HUDEP-2 (cell line): ENCODE results near the gene KDM5B.

ENCODE experiments used
- DNase-seq, 76 experiments: peaks; one replicate each; lab custom pipeline; 2025; ENCODE audit not compliant: unreplicated experiment in 76 of 76; lab: John Stamatoyannopoulos, UW

KDM5B gene

GRCh38 chr1:202815120-202815519 lies 6.9 kb upstream of the KDM5B start:
- no peak for DNase-seq

GRCh38 chr1:202812176-202813026 lies 4.2 kb upstream of the KDM5B start:
- no peak for DNase-seq

- DNase-seq: no peak
Observed at GRCh38 chr1:202811296-202812175, 3.3 kb upstream of the KDM5B start.

GRCh38 chr1:202810615-202811295 lies 2.5 kb upstream of the KDM5B start, which contains the start of gene PCAT6:
Gene PCAT6 (plus strand): TSS chr1:202810954.
- peak in 74 of 76 experiments; percentile 34 to 92 (median 80) for DNase-seq

GRCh38 chr1:202810193-202810614 lies 2.0 kb upstream of the KDM5B start:
- no peak for DNase-seq

GRCh38 chr1:202809597-202810159 lies 1.5 kb upstream of the KDM5B start:
- no peak for DNase-seq

GRCh38 chr1:202807451-202807925 lies 733 bp downstream of the KDM5B start:
- DNase-seq: peak in 39 of 76 experiments; percentile 4 to 53 (median 33)

- DNase-seq: peak in 37 of 76 experiments; percentile 8 to 47 (median 20)
Observed at GRCh38 chr1:202806845-202807450, 1.3 kb downstream of the KDM5B start.

- DNase-seq: peak in 15 of 76 experiments; percentile 18 to 69 (median 34)
Observed at GRCh38 chr1:202805886-202806844, 2.1 kb downstream of the KDM5B start.

GRCh38 chr1:202804126-202804525 lies 4.1 kb downstream of the KDM5B start:
- DNase-seq: no peak

GRCh38 chr1:202802998-202803932 lies 5.0 kb downstream of the KDM5B start:
- DNase-seq: no peak

GRCh38 chr1:202802034-202802433 lies 6.2 kb downstream of the KDM5B start:
- DNase-seq: no peak

GRCh38 chr1:202801175-202801574 lies 7.0 kb downstream of the KDM5B start:
- no peak for DNase-seq

- DNase-seq: no peak
Observed at GRCh38 chr1:202800742-202801141, 7.5 kb downstream of the KDM5B start.

GRCh38 chr1:202798792-202799331 lies 9.4 kb downstream of the KDM5B start:
- no peak for DNase-seq

GRCh38 chr1:202798260-202798659 lies 10.0 kb downstream of the KDM5B start:
- DNase-seq: no peak

- no peak for DNase-seq
Observed at GRCh38 chr1:202796670-202797069, 11.6 kb downstream of the KDM5B start.
